Stomach (tissue), 4 donors: ENCODE results near the gene RPL7A.

Experiments used
- EP300 ChIP-seq: sonication (generic); formaldehyde crosslinking; IDR thresholded peaks from one replicate; pipeline ENCODE4 v1.6.1; 2017; ENCODE audit warnings: antibody characterized with exemption
- POLR2A ChIP-seq, 4 donors: fragments of 450-650 bp; IDR thresholded peaks; one replicate each; pipeline ENCODE4 v1.6.1; 2016; ENCODE audit warnings: antibody characterized with exemption in 4 of 4, control low read depth in 2 of 4, mild to moderate bottlenecking in 1 of 4, moderate library complexity in 1 of 4
- TF ChIP-seq, protein P1 (sequence below), 7 experiments: fragments of 450-650 bp in 4 of 7; fragments of 200-600 bp in 3 of 7; sonication (generic) in 3 of 7; IDR thresholded peaks; one replicate each; pipeline ENCODE4 v1.5.1; 2016 to 2019; ENCODE audit warnings: antibody characterized with exemption in 7 of 7, control low read depth in 2 of 7, mild to moderate bottlenecking in 1 of 7

DNA sequence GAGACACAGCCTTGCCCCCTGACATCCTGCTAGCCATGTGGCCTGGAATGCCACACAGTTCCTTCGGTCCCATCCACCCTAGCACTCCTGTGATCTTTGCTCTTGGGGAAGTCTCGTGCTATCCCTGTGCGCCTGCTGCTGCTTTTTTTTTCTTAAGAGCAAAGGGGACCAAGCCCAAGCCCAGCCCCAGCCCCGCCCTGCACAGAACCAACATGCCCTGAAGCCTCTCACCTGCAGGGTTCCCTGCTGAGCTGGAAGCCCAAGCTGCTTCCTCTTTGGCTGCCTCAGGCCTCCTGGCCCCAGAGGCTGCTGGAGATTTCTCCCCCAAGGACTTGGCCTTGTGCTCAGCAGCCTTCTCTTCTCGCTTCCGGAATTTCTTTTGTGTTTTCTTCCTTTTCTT lies 13.9 kb upstream of the RPL7A start:
- TF ChIP-seq POLR2A (IDR thresholded peaks at IDR 0.05) = no peak
- TF ChIP-seq, protein P1, sequence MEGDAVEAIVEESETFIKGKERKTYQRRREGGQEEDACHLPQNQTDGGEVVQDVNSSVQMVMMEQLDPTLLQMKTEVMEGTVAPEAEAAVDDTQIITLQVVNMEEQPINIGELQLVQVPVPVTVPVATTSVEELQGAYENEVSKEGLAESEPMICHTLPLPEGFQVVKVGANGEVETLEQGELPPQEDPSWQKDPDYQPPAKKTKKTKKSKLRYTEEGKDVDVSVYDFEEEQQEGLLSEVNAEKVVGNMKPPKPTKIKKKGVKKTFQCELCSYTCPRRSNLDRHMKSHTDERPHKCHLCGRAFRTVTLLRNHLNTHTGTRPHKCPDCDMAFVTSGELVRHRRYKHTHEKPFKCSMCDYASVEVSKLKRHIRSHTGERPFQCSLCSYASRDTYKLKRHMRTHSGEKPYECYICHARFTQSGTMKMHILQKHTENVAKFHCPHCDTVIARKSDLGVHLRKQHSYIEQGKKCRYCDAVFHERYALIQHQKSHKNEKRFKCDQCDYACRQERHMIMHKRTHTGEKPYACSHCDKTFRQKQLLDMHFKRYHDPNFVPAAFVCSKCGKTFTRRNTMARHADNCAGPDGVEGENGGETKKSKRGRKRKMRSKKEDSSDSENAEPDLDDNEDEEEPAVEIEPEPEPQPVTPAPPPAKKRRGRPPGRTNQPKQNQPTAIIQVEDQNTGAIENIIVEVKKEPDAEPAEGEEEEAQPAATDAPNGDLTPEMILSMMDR (IDR thresholded peaks at IDR 0.05) = no peak
- TF ChIP-seq EP300 = no peak
